ENCODE measurements around the gene PALS1. TPM values are rescaled to one million over a fixed set of nuclear protein-coding genes. Genes with fewer than 3 reads are reported as not detected.

The PALS1 gene
- total RNA-seq, 1 donor from 2014 or later: 30.1 TPM

DNA sequence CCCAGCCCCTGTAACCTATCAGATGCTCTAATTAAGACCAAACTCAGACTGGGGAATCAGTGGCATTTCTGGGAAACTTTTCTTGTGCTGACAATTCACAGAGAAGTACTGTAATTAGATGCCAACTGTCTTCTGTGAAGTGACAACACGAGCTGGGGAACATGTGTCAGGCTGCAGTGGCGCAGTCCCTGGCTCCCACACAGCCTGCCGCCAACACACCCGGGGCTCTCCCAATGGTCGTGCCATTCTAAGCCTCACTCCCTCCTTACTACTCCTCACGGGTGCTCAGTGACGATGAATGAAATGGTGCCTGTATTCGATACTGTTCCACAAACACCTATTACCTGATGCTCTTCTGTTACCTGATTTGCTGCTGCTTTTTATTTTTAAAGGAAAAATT, 33.4 kb upstream of the PALS1 start:
- TF ChIP-seq CTCF (IDR thresholded peaks at IDR 0.05; ENCODE audit: unreplicated experiment): no peak
- H3K36me3 Mint-ChIP-seq (ENCODE audit: insufficient read depth): no peaks in the 10 kb centered on the region
- no peaks in the 10 kb centered on the region for H3K27me3 Mint-ChIP-seq
- H3K9me3 Mint-ChIP-seq (ENCODE audit: low read depth): no peaks in the 10 kb centered on the region
- no peak for DNase-seq (ENCODE audit: low spot score, unreplicated experiment)
- no peak overlapping the region for H3K27ac Mint-ChIP-seq
- no peak overlapping the region for H3K4me3 Mint-ChIP-seq (ENCODE audit: low read depth)
- H3K4me1 Mint-ChIP-seq (ENCODE audit: low read depth): no peaks in the 10 kb centered on the region

- Mint-ChIP-seq H3K9me3 (ENCODE audit: low read depth) (no peaks in the 10 kb centered on the region), H3K27ac (no peak overlapping the region), H3K4me1 (ENCODE audit: low read depth) (peaks cover 1% of the 10 kb centered on the region), H3K36me3 (ENCODE audit: insufficient read depth) (no peaks in the 10 kb centered on the region), H3K4me3 (ENCODE audit: low read depth) (no peak overlapping the region), H3K27me3 (no peaks in the 10 kb centered on the region)
- no peak for TF ChIP-seq CTCF (IDR thresholded peaks at IDR 0.05; ENCODE audit: unreplicated experiment)
- no peak for DNase-seq (ENCODE audit: low spot score, unreplicated experiment)
These were observed 23.1 kb upstream of the PALS1 start for GRCh38 chr14:67218126-67218525.

GRCh38 chr14:67221248-67221981, 19.8 kb upstream of the PALS1 start:
- Mint-ChIP-seq H3K9me3 (ENCODE audit: low read depth) (no peaks in the 10 kb centered on the region), H3K27me3 (no peaks in the 10 kb centered on the region), H3K27ac (no peak overlapping the region), H3K4me3 (ENCODE audit: low read depth) (no peak overlapping the region), H3K36me3 (ENCODE audit: insufficient read depth) (no peaks in the 10 kb centered on the region), H3K4me1 (ENCODE audit: low read depth) (peaks cover 1% of the 10 kb centered on the region)
- no peak for DNase-seq (ENCODE audit: low spot score, unreplicated experiment)
- no peak for TF ChIP-seq CTCF (IDR thresholded peaks at IDR 0.05; ENCODE audit: unreplicated experiment)

DNA sequence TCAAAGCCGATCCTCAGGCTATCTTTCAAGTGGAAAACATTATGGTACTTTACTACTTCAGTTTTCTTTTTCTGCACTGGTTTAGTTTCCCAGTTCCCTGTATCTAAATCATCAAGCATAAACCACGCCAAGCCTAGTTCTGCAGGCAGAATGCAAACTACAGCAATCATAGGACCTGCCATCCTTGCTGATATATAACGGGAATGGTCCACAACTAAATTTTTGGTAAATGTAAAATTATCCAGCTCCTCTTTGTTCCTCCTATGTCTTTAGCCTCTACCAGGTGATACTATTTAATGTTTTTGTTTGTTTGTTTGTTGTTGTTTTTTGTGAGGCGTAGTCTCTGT, 19.3 kb upstream of the PALS1 start:
- Mint-ChIP-seq H3K27ac (no peak overlapping the region), H3K4me3 (ENCODE audit: low read depth) (no peak overlapping the region), H3K4me1 (ENCODE audit: low read depth) (peaks cover 1% of the 10 kb centered on the region), H3K27me3 (no peaks in the 10 kb centered on the region), H3K9me3 (ENCODE audit: low read depth) (no peaks in the 10 kb centered on the region), H3K36me3 (ENCODE audit: insufficient read depth) (no peaks in the 10 kb centered on the region)
- DNase-seq (ENCODE audit: low spot score, unreplicated experiment): no peak
- TF ChIP-seq CTCF (IDR thresholded peaks at IDR 0.05; ENCODE audit: unreplicated experiment): no peak

DNA sequence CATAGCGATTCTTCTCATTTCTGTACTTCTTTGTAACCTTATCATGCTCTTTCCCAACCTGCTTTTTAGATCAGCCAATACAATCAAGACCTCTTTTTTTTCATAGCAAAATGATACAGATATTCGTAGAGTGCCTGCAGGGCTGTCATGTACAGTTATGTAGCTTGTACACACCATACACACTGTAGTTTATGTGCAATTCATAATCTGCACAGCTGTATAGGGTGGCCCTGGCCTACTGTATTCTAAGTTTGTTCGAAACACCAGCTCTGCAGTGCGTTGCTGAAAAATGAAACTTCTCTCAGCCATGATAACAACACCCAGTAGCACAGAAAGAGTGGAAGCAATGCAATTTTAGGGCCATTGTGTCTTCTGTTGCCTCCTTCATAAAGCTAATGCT, 15.7 kb upstream of the PALS1 start:
- no peak for DNase-seq (ENCODE audit: low spot score, unreplicated experiment)
- no peak for TF ChIP-seq CTCF (IDR thresholded peaks at IDR 0.05; ENCODE audit: unreplicated experiment)
- Mint-ChIP-seq H3K4me1 (ENCODE audit: low read depth) (peaks cover 1% of the 10 kb centered on the region), H3K27ac (no peak overlapping the region), H3K36me3 (ENCODE audit: insufficient read depth) (no peaks in the 10 kb centered on the region), H3K9me3 (ENCODE audit: low read depth) (no peaks in the 10 kb centered on the region), H3K4me3 (ENCODE audit: low read depth) (no peak overlapping the region), H3K27me3 (no peaks in the 10 kb centered on the region)

Measured in progenitor cell of endocrine pancreas (in vitro differentiated cells).